CD1c-positive myeloid dendritic cell (primary cell): ENCODE results near the gene TUT1.
"Not testable (repeated sequence)": the region's sequence is repeated elsewhere in the genome, so short reads cannot be mapped to it uniquely, and the experiment has no call there.

Experiments used
- DNase-seq: peaks from one replicate; pipeline ENCODE4 v3.0.0-alpha.2; 2016; ENCODE audit errors: extremely low spot score

TUT1 gene

GRCh38 chr11:62577046-62577714, 14.1 kb downstream of the TUT1 start:
- peak; percentile 51 for DNase-seq

- DNase-seq = no peak
Observed at GRCh38 chr11:62575837-62576236, 15.5 kb downstream of the TUT1 start.

- DNase-seq = no peak
Observed at GRCh38 chr11:62575156-62575555, 16.2 kb downstream of the TUT1 start.

GRCh38 chr11:62574363-62575071, 16.8 kb downstream of the TUT1 start:
- peak; percentile 53 for DNase-seq

GRCh38 chr11:62573592-62574362, 17.5 kb downstream of the TUT1 start, which contains the start of gene EEF1G:
TSS of gene EEF1G (minus strand) at chr11:62573891. CDS start at chr11:62573842, 49 bp downstream.
- DNase-seq = peak; percentile 100

GRCh38 chr11:62573006-62573591, 18.2 kb downstream of the TUT1 start:
- peak; percentile 19 for DNase-seq

- no peak for DNase-seq
Observed at GRCh38 chr11:62572431-62572830, 18.9 kb downstream of the TUT1 start.

- DNase-seq = not testable (repeated sequence)
Observed at GRCh38 chr11:62571493-62571892, 19.8 kb downstream of the TUT1 start.

GRCh38 chr11:62570903-62571302, 20.4 kb downstream of the TUT1 start:
- not testable (repeated sequence) for DNase-seq

GRCh38 chr11:62569611-62570010, 21.7 kb downstream of the TUT1 start:
- DNase-seq = no peak

- no peak for DNase-seq
Observed at GRCh38 chr11:62567018-62567633, 24.2 kb downstream of the TUT1 start.

- DNase-seq = no peak
Observed at GRCh38 chr11:62566247-62566646, 25.1 kb downstream of the TUT1 start.

- DNase-seq = no peak
Observed at GRCh38 chr11:62565100-62565802, 26.1 kb downstream of the TUT1 start.

GRCh38 chr11:62561677-62562230, 29.6 kb downstream of the TUT1 start:
- not testable (repeated sequence) for DNase-seq

- DNase-seq = peak; percentile 88
Observed at GRCh38 chr11:62560566-62561103, 30.7 kb downstream of the TUT1 start.

- DNase-seq = not testable (repeated sequence)
Observed at GRCh38 chr11:62559626-62560025, 31.7 kb downstream of the TUT1 start.

GRCh38 chr11:62559204-62559603, 32.1 kb downstream of the TUT1 start:
- no peak for DNase-seq

GRCh38 chr11:62558669-62559068, 32.7 kb downstream of the TUT1 start:
- no peak for DNase-seq

GRCh38 chr11:62556875-62557631, 34.3 kb downstream of the TUT1 start:
- DNase-seq = no peak
